ENCODE measurements around the gene OR51T1.

The OR51T1 gene

GRCh38 chr11:4922304-4922703 is 40.6 kb downstream of the OR51T1 start:
- H4K20me1 ChIP-seq = no peaks in the 10 kb centered on the region
- no peaks in the 10 kb centered on the region for H3K9me3 ChIP-seq (replicated peaks in 1 of 11)
- H3K36me3 ChIP-seq = no peaks in the 10 kb centered on the region
- H3K27ac ChIP-seq = no peak overlapping the region
- H3K4me2 ChIP-seq = no peak overlapping the region
- H3K9ac ChIP-seq = no peak overlapping the region
- no peak for TF ChIP-seq Cebpa-rat (IDR thresholded peaks at IDR 0.05)
- H3K27me3 ChIP-seq = no peaks in the 10 kb centered on the region
- no peak overlapping the region for H3K4me3 ChIP-seq
- no peaks in the 10 kb centered on the region for H3K4me1 ChIP-seq

GRCh38 chr11:4924239-4924638 is 42.5 kb downstream of the OR51T1 start, which contains the start of gene OR51G1:
TSS of gene OR51G1 (minus strand) at chr11:4924339. CDS start at chr11:4924339, 0 bp downstream.
- Histone ChIP-seq H3K4me1 (no peaks in the 10 kb centered on the region), H3K9ac (no peak within 1 kb of the TSS), H3K27ac (no peak within 1 kb of the TSS), H3K4me3 (no peak within 1 kb of the TSS), H3K27me3 (no peaks in the 10 kb centered on the region), H4K20me1 (no peaks in the 10 kb centered on the region), H3K9me3 (replicated peaks in 1 of 11) (no peaks in the 10 kb centered on the region), H3K36me3 (no peaks in the 10 kb centered on the region), H3K4me2 (no peak within 1 kb of the TSS)
- TF ChIP-seq Cebpa-rat (IDR thresholded peaks at IDR 0.05) = no peak

DNA sequence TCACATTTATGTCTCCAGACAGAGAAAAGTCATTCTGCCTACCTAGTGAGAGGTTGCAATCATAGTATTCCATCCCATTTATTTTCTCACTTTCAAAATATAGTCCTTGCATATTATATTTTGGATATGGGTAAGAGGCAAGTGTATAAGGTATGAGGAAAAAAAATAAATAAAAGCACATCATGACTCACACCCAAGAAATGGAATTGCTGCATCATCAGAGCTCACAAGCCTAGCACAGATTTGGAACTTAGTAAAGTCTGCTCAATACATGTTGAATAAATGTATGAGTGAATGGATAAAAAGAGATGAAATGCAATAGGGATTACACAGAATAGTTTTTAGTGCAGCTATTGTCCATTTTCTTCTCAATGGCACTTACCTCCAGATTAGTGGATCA is 44.9 kb downstream of the OR51T1 start:
- Histone ChIP-seq H3K27me3 (no peaks in the 10 kb centered on the region), H3K9me3 (replicated peaks in 1 of 11) (no peaks in the 10 kb centered on the region), H3K36me3 (no peaks in the 10 kb centered on the region), H3K9ac (no peak overlapping the region), H3K4me3 (no peak overlapping the region), H3K27ac (no peak overlapping the region), H3K4me2 (no peak overlapping the region), H3K4me1 (no peaks in the 10 kb centered on the region), H4K20me1 (no peaks in the 10 kb centered on the region)
- TF ChIP-seq Cebpa-rat (IDR thresholded peaks at IDR 0.05) = no peak
